ENCODE results near the gene LARP6. TPM values are rescaled to one million over a fixed set of nuclear protein-coding genes. Genes with fewer than 3 reads are reported as not detected.

LARP6 gene
- total and polyA plus RNA-seq, 2 donors (not counting 1 experiment from before 2014, with no cell fraction given): not detected

DNA sequence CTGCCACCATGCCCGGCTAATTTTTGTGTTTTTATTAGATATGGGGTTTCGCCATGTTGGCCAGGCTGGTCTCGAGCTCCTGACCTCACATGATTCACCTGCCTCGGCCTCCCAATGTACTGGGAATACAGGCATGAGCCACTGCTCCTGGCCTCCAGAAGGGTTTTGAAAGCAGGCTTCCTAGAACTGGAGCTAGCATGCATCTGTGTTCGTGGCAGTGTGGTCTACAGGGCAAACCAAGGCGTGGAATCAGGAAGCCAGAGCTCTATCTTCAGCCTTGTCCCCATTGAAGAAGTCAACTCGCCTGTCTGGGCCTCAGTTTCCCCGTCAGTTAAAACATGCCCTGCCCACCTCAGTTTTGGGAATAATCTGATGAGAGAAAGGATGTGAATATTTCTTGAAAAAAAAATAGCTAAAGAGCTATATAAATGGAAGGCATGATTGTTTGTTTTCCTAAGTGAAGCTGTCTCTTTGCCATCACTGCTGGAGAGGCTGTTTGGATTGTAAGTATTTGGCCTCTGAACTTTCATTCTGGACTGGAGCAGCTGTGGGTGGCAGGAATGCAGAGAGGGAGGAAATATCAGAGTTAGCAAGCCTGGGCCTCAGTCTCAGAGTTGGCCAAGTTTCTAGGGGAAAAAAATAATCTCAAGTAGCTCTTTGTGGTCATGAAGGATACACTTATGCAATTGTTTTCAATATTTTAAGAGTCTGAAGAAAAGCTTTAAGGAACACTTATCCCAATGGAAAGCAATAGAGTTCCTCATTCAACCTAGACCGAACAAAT, 54.1 kb downstream of the LARP6 start:
- Mint-ChIP-seq H3K4me1 (no peaks in the 10 kb centered on the region), H3K4me3 (no peak overlapping the region), H3K9me3 (ENCODE audit: insufficient read depth) (no peaks in the 10 kb centered on the region), H3K27ac (no peak overlapping the region), H3K27me3 (peaks cover 8% of the 10 kb centered on the region)
- Histone ChIP-seq H3K4me1 (ENCODE audit: control insufficient read depth in 2 of 2, insufficient read depth in 2 of 2, low read length in 2 of 2) (no peaks in the 10 kb centered on the region), H3K4me2 (replicated peaks; ENCODE audit: low read depth, low read length, poor library complexity, severe bottlenecking) (no peak overlapping the region), H4K20me1 (ENCODE audit: control insufficient read depth, insufficient read depth, low read length, poor library complexity, severe bottlenecking) (no peaks in the 10 kb centered on the region), H3K27ac (ENCODE audit: low read length in 2 of 2) (no peak overlapping the region), H3K27me3 (replicated peaks in 1 of 4; ENCODE audit: control extremely low read depth in 1 of 4, control insufficient read depth in 3 of 4, insufficient read depth in 4 of 4, low read length in 3 of 4) (peaks cover 0 to under 1% (median 0%) of the 10 kb centered on the region in 4 experiments), H3K36me3 (replicated peaks in 1 of 2; ENCODE audit: control extremely low read depth in 1 of 2, control insufficient read depth in 1 of 2, extremely low read depth in 1 of 2, insufficient read depth in 2 of 2, low read length in 1 of 2) (no peaks in the 10 kb centered on the region), H3K4me3 (ENCODE audit: control extremely low read depth in 1 of 5, extremely low read depth in 1 of 5, insufficient read depth in 1 of 5, low read depth in 2 of 5, low read length in 4 of 5) (no peak overlapping the region), H3K79me2 (ENCODE audit: control insufficient read depth, insufficient read depth, low read length) (no peaks in the 10 kb centered on the region), H3K9me3 (ENCODE audit: control extremely low read depth in 1 of 3, control insufficient read depth in 2 of 3, insufficient read depth in 1 of 3, low read length in 2 of 3) (no peaks in the 10 kb centered on the region), H2AFZ (ENCODE audit: insufficient read depth, low read depth, low read length, poor library complexity, severe bottlenecking) (no peak overlapping the region), H3K9ac (ENCODE audit: low read length) (no peak overlapping the region)
- 87% methylated on average over 6 of the region's 9 CpGs for WGBS (ENCODE audit: insufficient coverage)
- intact Hi-C loops (cut with micrococcal nuclease): no loop called here
- POLR2A ChIA-PET: no interaction called here
- TF ChIP-seq CTCF (IDR thresholded peaks at IDR 0.05) (no peak), EZH2 (IDR thresholded peaks at IDR 0.05; ENCODE audit: borderline replicate concordance, insufficient read depth, low read depth, low read length, poor library complexity, severe bottlenecking) (no peak)
- ATAC-seq (ENCODE audit: low read depth) (no peak), DNase-seq (no peak)
- CTCF ChIA-PET: interaction anchor here (2.4 kb wide), 1 partner anchor 12 kb away, joined by 8 read pairs; no protein-coding TSS in a partner anchor

DNA sequence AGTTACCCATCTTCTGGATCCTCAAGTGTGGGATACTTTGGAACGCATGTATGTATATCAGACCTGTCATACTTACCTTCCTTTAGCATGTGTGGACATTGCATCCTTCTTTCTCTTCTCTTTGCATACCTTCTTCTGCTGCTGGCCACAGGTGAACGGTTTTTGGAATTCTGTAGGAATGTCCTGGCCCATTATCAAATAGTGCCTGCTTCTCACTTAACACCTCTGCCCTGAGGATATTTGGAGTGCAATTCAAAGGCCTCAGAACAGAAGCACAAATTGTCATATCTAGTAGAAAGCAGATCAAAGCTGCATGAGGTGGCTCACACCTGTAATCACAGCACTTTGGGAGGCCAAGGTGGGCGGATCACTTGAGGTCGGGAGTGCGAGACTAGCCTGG, 56.5 kb downstream of the LARP6 start:
- WGBS (ENCODE audit: insufficient coverage): 86% methylated on average over 3 of the region's 5 CpGs
- Mint-ChIP-seq H3K27ac (no peak overlapping the region), H3K4me3 (no peak overlapping the region), H3K4me1 (no peaks in the 10 kb centered on the region), H3K9me3 (ENCODE audit: insufficient read depth) (no peaks in the 10 kb centered on the region), H3K27me3 (peaks cover 17% of the 10 kb centered on the region)
- ChIA-PET POLR2A (no interaction called here), CTCF (no interaction called here)
- Histone ChIP-seq H2AFZ (ENCODE audit: insufficient read depth, low read depth, low read length, poor library complexity, severe bottlenecking) (no peak overlapping the region), H3K27me3 (replicated peaks in 1 of 4; ENCODE audit: control extremely low read depth in 1 of 4, control insufficient read depth in 3 of 4, insufficient read depth in 4 of 4, low read length in 3 of 4) (peaks cover 0 to 3% (median 0%) of the 10 kb centered on the region in 4 experiments), H3K36me3 (replicated peaks in 1 of 2; ENCODE audit: control extremely low read depth in 1 of 2, control insufficient read depth in 1 of 2, extremely low read depth in 1 of 2, insufficient read depth in 2 of 2, low read length in 1 of 2) (no peaks in the 10 kb centered on the region), H3K79me2 (ENCODE audit: control insufficient read depth, insufficient read depth, low read length) (no peaks in the 10 kb centered on the region), H3K27ac (ENCODE audit: low read length in 2 of 2) (no peak overlapping the region), H3K4me3 (ENCODE audit: control extremely low read depth in 1 of 5, extremely low read depth in 1 of 5, insufficient read depth in 1 of 5, low read depth in 2 of 5, low read length in 4 of 5) (no peak overlapping the region), H3K4me1 (ENCODE audit: control insufficient read depth in 2 of 2, insufficient read depth in 2 of 2, low read length in 2 of 2) (no peaks in the 10 kb centered on the region), H4K20me1 (ENCODE audit: control insufficient read depth, insufficient read depth, low read length, poor library complexity, severe bottlenecking) (no peaks in the 10 kb centered on the region), H3K9me3 (ENCODE audit: control extremely low read depth in 1 of 3, control insufficient read depth in 2 of 3, insufficient read depth in 1 of 3, low read length in 2 of 3) (no peaks in the 10 kb centered on the region), H3K9ac (ENCODE audit: low read length) (no peak overlapping the region), H3K4me2 (replicated peaks; ENCODE audit: low read depth, low read length, poor library complexity, severe bottlenecking) (no peak overlapping the region)
- TF ChIP-seq CTCF (IDR thresholded peaks at IDR 0.05): no peak
- TF ChIP-seq EZH2 (IDR thresholded peaks at IDR 0.05; ENCODE audit: borderline replicate concordance, insufficient read depth, low read depth, low read length, poor library complexity, severe bottlenecking): no peak
- DNase-seq (no peak), ATAC-seq (ENCODE audit: low read depth) (no peak)
- intact Hi-C loops (cut with micrococcal nuclease): no loop called here
